Liver (tissue), 3 donors: Measurements from ENCODE around the gene KATNB1.

Source experiments
- ATF3 ChIP-seq: IDR thresholded peaks from 2 replicates; pipeline ENCODE4 v1.6.1; 2016; ENCODE audit warnings: antibody characterized with exemption
- CTCF ChIP-seq: fragments of 150-350 bp; IDR thresholded peaks from 2 replicates; pipeline ENCODE4 v1.5.1; 2017; ENCODE audit warnings: improper control_type of control experiment, low read depth, low read length; ENCODE audit not compliant: missing input control
- GABPA ChIP-seq, 2 donors: IDR thresholded peaks in 1 of 2; conservative IDR thresholded peaks in 1 of 2; 2 replicates each; pipeline ENCODE4 v1.6.1; 2016; ENCODE audit warnings: antibody characterized with exemption in 2 of 2, mild to moderate bottlenecking in 1 of 2, moderate library complexity in 1 of 2
- JUND ChIP-seq, 2 donors: IDR thresholded peaks; 2 replicates each; pipeline ENCODE4 v1.6.1; 2016; ENCODE audit warnings: antibody characterized with exemption in 2 of 2
- MAX ChIP-seq: IDR thresholded peaks from 2 replicates; pipeline ENCODE4 v1.6.1; 2016; ENCODE audit warnings: antibody characterized with exemption
- RAD21 ChIP-seq, 2 donors: IDR thresholded peaks; 2 replicates each; pipeline ENCODE4 v1.6.1; 2016; ENCODE audit warnings: antibody characterized with exemption in 2 of 2, mild to moderate bottlenecking in 2 of 2
- REST ChIP-seq: IDR thresholded peaks from 2 replicates; pipeline ENCODE4 v1.6.1; 2016; ENCODE audit warnings: antibody characterized with exemption, mild to moderate bottlenecking
- SP1 ChIP-seq: IDR thresholded peaks from 2 replicates; pipeline ENCODE4 v1.6.1; 2018; ENCODE audit warnings: antibody characterized with exemption, mild to moderate bottlenecking
- TAF1 ChIP-seq: conservative IDR thresholded peaks from 2 replicates; pipeline ENCODE4 v1.6.1; 2016; ENCODE audit warnings: antibody characterized with exemption, mild to moderate bottlenecking
- YY1 ChIP-seq: IDR thresholded peaks from 2 replicates; pipeline ENCODE4 v1.6.1; 2016; ENCODE audit warnings: antibody characterized with exemption, mild to moderate bottlenecking
- ZBTB33 ChIP-seq: IDR thresholded peaks from 2 replicates; pipeline ENCODE4 v1.6.1; 2016; ENCODE audit warnings: antibody characterized with exemption
- donor health status: healthy.
- donor health status: healthy.

- no peak for TF ChIP-seq CTCF
- TF ChIP-seq REST: no peak
- TF ChIP-seq TAF1: no peak
- TF ChIP-seq ATF3: no peak
- no peak for TF ChIP-seq YY1
- TF ChIP-seq RAD21 (IDR thresholded peaks at IDR 0.05): no peak
- TF ChIP-seq GABPA (IDR thresholded peaks at IDR 0.05 in 1 of 2, conservative IDR thresholded peaks at IDR 0.05 in 1 of 2): no peak
- TF ChIP-seq JUND (IDR thresholded peaks at IDR 0.05): no peak
- no peak for TF ChIP-seq SP1
- TF ChIP-seq ZBTB33: no peak
- no peak for TF ChIP-seq MAX
These were observed 59.4 kb downstream of the KATNB1 start for GRCh38 chr16:57794849-57795430.
